ENCODE measurements around the gene TBC1D3B.
"Not testable (repeated sequence)": the region's sequence is repeated elsewhere in the genome, so short reads cannot be mapped to it uniquely, and the experiment has no call there.

GRCh38 chr17:36201102-36201501 is 24.7 kb upstream of the TBC1D3B start:
- not testable (repeated sequence) for TF ChIP-seq POLR2A, CTCF, EP300, POLR2AphosphoS5 (IDR thresholded peaks at IDR 0.05)

Measured in gastroesophageal sphincter (tissue), 3 donors.